Measurements from ENCODE around the gene CATSPER4.
A peak's percentile ranks its signal among the peaks of the same experiment; 100 is the strongest.

The CATSPER4 gene

DNA sequence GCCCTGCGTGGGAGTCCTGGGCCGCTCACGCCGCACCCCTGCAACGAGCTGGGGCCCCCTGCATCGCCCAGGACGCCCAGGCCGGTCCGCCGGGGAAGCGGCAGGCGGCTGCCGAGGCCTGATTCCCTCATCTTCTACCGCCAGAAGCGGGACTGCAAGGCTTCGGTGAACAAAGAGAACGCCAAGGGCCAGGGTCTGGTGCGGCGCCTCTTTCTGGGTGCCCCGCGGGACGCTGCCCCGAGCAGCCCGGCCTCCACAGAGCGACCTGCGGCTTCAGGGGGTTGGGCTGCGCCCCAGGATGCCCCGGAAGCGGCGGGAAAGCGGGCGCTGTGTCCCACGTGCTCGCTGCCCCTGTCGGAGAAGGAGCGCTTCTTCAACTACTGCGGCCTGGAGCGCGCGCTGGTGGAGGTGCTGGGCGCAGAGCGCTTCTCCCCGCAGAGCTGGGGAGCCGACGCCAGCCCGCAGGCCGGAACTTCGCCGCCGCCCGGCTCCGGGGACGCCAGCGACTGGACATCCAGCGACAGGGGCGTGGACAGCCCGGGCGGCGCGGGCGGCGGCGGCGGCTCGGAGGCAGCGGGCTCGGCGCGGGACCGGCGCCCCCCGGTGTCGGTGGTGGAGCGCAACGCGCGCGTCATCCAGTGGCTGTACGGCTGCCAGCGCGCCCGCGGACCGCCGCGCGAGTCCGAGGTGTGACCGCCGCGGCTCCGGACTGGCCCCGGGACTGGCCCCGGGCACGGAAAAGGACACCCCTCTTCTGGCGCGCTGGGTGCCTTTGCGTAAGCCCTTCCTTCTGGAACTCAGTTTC is 28.8 kb upstream of the CATSPER4 start:
- no peak for TF ChIP-seq CTCF (IDR thresholded peaks at IDR 0.05)

DNA sequence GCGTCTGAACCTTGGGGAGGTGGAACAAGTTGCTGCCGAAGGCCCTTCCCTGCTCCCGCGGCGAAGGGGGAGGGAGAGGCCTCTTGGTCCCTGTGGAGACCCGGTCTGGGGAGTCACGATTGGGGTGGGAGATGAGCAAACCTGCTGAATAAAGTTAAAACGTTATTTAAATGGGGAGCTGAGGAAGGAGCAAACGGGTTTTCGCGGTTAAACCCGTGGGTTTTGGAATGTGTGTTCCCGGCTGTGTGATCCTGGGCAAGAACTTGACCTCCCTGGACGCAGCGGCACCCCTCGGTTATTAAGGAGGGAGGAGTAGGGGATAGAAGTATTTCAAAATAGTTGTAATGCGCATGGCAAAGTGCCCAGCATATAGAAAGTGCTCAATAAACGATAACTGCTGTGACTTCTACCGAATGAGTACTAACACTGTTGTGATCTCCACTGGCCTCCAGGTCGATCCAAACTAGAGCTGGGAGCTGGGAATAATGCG is 28.1 kb upstream of the CATSPER4 start:
- no peak for TF ChIP-seq CTCF (IDR thresholded peaks at IDR 0.05)

GRCh38 chr1:26163684-26164035 is 26.7 kb upstream of the CATSPER4 start:
- TF ChIP-seq CTCF (IDR thresholded peaks at IDR 0.05): no peak

- TF ChIP-seq CTCF (IDR thresholded peaks at IDR 0.05): peak; percentile 62
Measured at GRCh38 chr1:26164036-26164860, 26.2 kb upstream of the CATSPER4 start.

GRCh38 chr1:26164861-26165842 is 25.2 kb upstream of the CATSPER4 start:
- no peak for TF ChIP-seq CTCF (IDR thresholded peaks at IDR 0.05)

GRCh38 chr1:26166719-26167281 is 23.6 kb upstream of the CATSPER4 start:
- TF ChIP-seq CTCF (IDR thresholded peaks at IDR 0.05): no peak
